HG02623 (cell line): Measurements from ENCODE around the gene ADGRL3.
"Not testable (repeated sequence)": the region's sequence is repeated elsewhere in the genome, so short reads cannot be mapped to it uniquely, and the experiment has no call there.

Experiments
- ATAC-seq: cut with Tn5 transposase; IDR thresholded peaks from one replicate; pipeline ENCODE4 v1.9.1; 2021; ENCODE audit warnings: moderate library complexity; ENCODE audit not compliant: unreplicated experiment

ADGRL3 gene

GRCh38 chr4:61716426-61716825 lies 516.3 kb downstream of the ADGRL3 start:
- ATAC-seq = no peak

DNA sequence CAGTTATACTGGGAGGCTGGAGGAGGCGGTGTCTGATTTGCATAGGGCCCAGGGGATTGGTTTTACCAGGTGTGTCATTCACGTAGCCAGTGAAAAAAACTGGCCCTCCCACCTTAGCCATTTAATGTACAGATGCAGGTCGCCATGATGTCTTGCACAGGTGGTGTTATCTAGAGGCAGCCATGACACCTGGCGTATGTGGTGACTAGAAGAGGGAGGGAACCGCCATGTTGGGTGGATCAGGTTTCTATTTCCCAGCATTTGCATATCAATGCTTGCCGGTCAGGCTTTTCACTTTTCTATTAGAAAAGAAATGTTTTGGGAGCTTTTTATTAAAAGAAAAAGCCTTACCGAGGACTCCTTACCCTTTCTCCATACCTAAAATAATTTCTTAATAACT lies 523.4 kb downstream of the ADGRL3 start:
- no peak for ATAC-seq

DNA sequence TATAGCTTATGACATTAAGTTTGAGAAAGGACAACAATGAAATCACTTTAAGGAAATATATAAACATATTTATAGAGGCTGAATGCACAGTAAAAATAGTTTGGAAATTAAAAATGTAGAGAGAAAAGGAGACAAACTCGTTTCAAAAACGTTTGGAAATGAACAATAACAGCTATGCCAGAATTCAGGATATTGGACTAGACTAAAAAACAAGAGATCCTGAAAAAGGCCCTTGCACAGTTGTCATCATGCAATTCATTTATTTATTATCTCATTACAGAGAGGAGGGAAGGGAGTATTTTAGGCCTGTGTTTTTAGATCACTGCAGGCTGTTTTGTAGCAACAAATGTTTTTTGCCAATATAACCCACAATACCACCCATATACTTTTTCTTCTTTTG lies 527.2 kb downstream of the ADGRL3 start:
- no peak for ATAC-seq

- no peak for ATAC-seq
Measured at GRCh38 chr4:61734409-61734808, 534.3 kb downstream of the ADGRL3 start.

GRCh38 chr4:61739887-61740286 lies 539.8 kb downstream of the ADGRL3 start:
- no peak for ATAC-seq

DNA sequence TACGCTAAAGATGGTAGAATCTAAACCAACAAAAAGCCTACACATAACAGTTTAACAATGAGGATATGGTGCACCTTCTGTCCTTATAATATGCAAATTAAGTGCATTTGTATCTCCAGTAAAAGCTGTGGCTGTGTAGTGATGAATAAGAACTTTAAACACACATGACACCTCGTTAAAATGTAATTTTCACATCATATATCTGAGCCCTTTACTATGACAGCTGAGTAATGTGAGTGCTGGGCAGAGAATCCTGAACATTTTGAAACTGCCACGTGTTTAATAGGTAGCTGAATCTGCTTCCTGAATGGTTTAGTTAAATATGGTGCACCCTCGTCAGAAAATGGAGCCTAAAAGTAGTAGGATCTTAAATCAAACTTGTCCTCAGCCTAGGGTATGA lies 540.8 kb downstream of the ADGRL3 start:
- no peak for ATAC-seq

DNA sequence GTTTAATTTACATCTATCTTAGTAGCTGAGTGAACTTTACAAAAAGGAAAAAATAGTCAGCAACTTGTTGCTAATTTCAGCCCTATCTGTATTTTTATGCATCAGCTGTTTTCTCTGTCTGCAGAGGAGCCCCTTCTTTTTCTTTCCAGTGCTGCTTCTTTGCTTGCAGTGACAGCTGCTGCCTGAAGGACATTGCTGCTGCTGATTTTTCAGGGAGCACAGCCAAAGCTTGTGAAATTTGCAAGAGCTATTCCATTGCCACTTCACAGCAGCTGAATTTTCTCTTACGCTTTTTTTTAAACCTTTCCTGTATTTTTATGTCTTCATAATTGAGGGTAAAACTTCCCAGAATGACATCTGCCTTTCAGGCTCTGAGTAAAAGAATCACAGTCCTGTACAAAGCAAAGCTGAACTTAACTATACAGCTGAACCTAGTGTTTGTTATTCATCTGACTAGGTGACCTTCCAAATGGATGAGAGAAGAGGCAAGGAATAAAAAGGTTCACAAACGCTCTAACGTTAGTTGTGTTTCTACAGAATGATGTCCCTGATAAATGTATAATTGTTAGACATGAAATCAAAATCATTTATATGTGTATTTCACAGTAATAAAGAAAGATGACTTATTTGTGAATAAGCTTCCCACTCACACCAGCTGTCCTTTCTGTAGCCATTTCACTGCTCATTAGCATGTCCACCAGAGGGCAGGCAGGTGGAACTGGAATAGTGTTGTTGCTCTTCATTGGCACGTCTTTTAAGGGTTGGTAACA lies 541.4 kb downstream of the ADGRL3 start:
- no peak for ATAC-seq

DNA sequence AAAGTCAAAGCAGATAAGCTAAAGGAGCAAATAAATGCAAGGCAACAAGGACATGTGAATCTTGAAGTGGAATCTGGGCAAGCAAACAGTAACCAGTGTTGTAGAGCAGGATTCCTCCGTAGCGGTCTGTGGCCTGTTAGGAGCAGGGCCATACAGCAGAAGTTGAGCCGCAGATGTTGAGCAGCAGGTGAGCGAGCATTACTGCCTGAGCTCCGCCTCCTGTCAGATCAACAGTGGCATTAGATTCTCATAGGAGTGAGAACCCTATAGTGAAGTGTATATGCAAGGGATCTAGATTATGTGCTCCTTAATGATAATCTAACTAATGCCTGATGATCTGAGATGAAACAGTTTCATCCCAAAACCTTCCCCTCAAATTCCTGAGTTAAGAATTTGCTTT lies 550.7 kb downstream of the ADGRL3 start:
- ATAC-seq = no peak

- ATAC-seq = no peak
Measured at GRCh38 chr4:61752617-61753016, 552.5 kb downstream of the ADGRL3 start.

- ATAC-seq = no peak
Measured at GRCh38 chr4:61753739-61754138, 553.6 kb downstream of the ADGRL3 start.

- ATAC-seq = not testable (repeated sequence)
Measured at GRCh38 chr4:61756937-61757336, 556.8 kb downstream of the ADGRL3 start.

DNA sequence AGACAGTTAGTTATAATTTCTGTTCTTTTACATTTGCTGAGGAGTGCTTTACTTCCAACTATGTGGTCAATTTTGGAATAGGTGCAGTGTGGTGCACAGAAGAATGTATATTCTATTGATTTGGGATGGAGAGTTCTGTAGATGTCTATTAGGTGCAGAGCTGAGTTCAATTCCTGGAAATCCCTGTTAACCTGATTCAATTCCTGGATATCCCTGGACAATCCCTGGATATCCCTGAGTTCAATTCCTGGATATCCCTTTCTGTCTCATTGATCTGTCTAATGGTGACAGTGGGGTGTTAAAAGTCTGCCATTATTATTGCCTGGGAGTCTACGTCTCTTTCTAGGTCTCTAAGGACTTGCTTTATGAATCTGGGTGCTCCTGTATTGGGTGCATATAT lies 557.9 kb downstream of the ADGRL3 start:
- ATAC-seq = not testable (repeated sequence)

DNA sequence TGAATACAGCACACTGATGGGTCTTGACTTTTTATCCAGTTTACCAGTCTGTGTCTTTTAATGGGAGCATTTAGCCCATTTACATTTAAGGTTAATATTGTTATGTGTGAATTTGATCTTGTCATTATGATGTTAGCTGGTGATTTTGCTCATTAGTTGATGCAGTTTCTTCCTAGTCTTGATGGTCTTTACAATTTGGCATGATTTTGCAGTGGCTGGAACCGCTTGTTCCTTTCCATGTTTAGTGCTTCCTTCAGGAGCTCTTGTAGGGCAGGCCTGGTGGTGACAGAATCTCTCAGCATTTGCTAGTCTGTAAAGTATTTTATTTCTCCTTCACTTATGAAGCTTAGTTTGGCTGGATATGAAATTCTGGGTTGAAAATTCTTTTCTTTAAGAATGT lies 558.5 kb downstream of the ADGRL3 start:
- ATAC-seq = not testable (repeated sequence)

DNA sequence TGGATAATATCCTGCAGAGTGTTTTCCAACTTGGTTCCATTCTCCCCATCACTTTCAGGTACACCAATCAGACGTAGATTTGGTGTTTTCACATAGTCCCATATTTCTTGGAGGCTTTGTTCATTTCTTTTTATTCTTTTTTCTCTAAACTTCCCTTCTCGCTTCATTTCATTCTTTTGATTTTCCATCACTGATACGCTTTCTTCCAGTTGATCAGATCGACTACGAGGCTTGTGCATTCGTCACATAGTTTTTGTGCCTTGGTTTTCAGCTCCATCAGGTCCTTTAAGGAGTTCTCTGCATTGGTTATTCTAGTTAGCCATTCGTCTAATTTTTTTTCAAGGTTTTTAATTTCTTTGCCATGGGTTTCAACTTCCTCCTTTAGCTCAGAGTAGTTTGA lies 559.1 kb downstream of the ADGRL3 start:
- ATAC-seq = not testable (repeated sequence)

- ATAC-seq = not testable (repeated sequence)
Measured at GRCh38 chr4:61759885-61760284, 559.8 kb downstream of the ADGRL3 start.

- ATAC-seq = no peak
Measured at GRCh38 chr4:61760820-61761219, 560.7 kb downstream of the ADGRL3 start.

GRCh38 chr4:61762722-61763627 lies 562.8 kb downstream of the ADGRL3 start:
- no peak for ATAC-seq

DNA sequence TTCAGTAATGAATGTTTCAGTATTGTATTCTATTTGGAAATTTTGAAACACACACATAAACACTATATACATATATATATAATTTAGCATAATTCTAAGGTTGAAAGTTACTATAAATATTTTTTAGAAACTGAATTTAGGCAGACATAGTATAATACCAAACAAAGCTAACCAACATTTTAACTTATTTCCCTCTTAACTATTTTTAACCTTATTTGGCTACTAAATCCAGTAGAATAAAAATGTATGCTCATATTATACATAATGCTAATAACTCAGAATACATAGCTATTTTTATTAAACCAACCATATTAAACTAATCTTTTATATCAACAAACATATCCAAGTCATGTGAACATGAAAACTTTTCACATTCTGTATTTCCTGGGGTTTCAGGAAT lies 563.6 kb downstream of the ADGRL3 start:
- ATAC-seq = no peak

DNA sequence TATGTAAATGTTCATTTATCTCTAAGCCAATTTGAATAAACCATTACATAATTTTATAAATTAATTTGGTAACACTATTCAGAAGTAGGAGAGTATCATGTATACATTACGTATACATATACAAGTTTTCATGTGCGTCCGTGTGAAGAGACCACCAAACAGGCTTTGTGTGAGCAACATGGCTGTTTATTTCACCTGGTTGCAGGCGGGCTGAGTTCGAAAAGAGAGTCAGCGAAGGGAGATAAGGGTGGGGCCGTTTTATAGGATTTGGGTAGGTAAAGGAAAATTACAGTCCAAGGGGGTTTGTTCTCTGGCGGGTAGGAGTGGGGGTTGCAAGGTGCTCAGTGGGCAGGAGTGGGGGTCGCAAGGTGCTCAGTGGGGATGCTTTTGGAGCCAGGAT lies 564.0 kb downstream of the ADGRL3 start:
- not testable (repeated sequence) for ATAC-seq

GRCh38 chr4:61769444-61770167 lies 569.5 kb downstream of the ADGRL3 start:
- ATAC-seq = not testable (repeated sequence)

DNA sequence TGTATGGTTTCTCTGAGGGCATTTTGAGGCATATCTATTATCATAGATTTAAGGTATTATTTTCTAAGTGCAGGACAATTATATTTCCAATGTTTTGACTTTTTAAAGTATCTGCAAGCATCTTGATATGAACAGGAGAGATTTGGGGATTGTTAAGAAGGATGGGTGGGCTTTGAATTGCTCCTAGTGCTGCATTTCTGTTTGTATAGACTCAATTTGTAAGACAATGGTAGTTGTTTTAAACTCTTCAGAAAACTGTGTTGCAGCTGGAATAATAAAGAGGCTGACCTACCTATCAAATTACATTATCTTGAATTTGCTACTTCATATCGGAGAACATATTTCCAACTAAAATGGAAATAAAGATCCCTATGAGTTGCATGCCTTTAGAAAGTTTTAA lies 570.3 kb downstream of the ADGRL3 start:
- no peak for ATAC-seq
